HK-2 (cell line): Measurements from ENCODE around the gene DDB1.

Experiments
- DNase-seq: peaks from one replicate; pipeline ENCODE4 v3.0.0-alpha.2; 2018; ENCODE audit not compliant: unreplicated experiment

The DDB1 gene

DNA sequence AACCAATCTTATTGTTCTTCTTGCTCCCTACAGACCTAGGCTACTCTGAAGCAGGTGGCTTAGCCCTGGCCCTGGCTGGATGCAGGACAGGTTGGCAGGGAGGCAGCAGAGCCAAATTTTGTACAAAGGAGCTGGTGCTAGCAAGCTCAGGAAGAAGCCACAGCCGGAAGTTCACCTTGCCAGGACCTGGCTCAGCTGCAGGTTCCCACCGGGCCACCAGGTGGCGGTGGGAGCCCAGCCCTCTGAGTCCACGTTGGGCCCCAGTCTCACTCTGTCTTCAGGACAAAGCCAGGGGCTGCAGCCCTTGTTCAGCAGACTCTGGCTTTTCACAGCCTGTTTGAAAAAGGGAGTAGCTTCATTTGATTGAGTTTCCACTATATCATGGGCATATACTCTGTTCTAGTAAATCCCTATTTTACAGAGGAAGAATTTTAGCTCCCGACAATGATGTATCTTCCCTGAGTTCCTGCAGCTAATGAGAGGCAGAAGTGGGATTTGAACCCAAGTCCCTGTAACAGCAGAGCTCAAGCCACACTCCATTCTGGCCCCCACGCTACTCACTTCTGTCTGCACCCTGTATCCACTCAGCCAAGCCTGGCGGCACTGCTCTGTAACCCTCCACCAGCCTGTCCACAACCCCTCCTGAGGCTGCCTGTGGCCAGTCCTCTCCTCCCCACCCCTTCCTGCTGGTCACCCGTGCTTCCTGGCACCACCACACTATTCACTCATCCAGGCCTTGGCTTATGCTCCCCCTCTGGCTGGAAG, 3.4 kb upstream of the DDB1 start:
- DNase-seq, result peak; percentile 70

DNA sequence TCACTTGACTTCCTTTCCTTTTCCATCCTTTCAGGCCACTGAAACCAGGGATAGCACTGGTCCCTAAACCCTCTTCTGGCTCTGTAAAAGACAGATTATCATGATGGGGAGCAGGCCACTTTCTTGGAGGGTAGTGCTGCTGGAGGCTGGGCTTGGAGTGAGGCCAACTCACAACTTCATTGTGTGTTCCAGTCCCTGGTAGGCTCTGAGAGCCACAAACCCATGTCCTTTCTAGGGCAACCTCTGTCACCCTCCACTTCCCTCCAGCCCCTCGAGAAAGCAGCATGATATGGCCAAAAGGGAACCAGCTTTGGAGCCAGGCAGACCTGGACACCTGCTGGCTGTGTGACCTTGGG, 2.4 kb upstream of the DDB1 start:
- DNase-seq, result no peak

DNA sequence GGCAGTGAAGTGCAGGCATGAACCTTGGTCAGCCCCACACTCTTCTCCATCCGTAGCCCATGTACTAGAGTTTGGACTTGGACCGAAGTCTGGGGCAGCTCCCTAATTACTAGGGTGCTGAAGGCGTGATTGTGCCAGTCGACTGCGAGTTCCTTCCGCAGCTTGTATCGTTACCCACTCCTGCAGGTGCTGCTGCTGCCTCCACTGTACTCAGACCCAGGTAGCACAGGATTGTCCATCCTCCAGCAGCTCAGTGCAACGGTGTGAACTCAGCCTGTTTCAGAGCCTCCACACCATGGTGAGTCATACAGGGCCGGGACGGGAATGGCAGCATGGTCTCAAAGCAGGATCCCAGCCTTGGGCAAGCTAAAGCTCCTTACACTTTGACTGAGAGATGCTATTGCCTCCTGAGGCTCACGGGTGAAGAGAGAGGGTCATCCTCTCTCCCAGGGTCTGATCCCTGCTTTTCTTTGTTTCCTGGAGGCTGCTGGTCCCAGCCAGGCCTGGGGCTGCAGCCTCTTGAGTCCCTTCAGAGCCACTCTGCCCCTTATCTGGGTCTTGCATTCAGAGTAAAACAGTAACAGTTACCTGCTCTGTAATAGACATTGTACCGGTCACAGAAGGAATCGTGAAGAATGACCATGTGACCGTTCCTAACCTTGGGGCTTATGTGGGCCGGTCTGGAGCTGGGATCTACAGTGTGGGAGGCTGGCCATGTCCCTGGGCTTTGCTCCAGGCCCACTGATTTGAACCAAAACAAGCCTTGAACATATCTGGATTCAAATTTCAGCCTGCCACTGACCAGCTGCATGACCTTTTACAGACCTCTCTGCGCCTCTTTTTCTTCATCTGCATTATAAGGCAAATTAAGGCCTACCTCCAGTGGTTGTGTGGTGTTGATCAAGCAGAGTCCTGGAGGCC, 1.8 kb upstream of the DDB1 start:
- peak; percentile 18 for DNase-seq

DNA sequence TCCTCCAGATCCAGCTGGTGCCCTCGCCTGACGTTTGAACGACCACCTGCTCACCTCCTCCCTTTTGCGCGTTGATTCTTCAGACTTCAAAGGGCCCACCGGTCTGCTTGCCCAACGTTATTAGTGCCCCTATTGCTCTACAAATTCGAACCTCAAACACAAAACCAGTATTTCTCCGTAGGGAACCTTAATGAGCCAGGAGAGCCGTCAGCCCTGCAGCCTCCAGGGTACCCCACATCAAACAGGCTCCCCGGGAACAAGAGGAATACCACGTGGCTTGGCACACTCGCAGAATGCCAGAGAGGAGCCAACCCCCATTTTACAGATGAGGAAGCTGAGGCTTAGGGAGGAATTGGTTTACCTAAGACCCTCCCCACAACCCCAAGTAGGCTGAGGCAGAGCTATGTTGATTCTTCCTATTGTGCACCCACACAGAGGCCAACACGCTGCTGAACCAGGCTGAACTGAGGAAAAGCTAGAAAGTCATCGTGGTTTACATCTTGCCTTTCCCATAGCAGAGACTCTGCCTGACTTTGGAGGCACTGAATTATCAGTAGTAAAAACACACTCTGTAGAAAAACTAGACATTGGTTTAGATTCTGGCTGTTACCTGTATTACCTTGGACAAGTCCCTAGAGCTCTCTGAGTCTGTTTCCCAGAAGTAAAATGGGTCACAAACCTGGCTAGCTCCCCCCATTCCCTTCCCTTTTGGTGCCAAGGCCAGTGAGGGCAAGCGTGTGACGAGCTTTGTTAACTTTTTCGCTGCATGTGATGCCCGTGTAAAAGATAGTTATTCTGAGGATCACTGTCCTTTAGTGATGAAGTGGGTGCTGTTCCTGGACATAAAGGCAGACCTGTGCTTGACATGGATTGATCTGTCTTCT, 887 bp upstream of the DDB1 start:
- no peak for DNase-seq

DNA sequence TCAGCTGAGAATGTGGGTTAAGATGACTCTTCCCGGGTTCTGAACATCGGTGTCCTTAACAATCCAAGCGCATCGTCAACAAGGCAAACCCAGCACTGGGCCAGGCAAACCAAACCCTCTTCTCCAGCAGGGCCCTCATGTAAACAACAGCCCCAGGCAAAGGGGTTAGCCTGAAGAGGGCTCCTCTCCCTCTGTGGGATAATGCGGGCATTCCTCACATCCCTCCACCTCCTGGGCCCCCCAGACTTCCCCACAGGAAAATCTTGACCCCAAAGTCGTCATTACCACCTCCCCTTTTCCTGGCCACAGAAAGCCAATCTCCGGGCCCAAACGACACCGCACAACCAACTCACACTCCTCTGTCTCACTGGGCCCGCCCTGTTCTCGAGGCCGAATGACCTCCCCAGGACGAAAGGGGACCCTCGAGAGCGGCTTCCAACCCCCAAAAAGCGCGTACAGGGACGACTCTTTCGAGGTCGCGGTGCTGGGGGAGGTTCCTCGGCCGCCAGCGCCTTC, 566 bp downstream of the DDB1 start:
- DNase-seq, result no peak

DNA sequence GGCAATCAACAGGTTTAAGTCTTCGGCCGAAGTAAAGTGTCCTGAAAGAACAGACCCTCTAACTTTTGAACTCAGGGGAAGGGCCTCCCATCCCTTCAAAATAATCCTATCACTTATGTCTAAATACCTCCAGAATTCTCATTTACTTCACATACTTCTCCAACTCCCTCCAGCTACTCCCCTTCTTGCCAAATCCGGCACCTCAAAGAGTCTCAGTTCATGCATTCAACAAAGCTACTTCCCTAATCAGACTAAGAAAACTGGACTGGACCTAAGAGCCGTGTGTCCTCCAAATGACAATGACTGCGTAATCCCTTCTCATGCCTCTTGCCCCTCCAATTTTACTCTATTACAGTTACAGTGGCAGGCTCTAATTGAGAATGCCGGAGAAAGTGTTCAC, 1.3 kb downstream of the DDB1 start:
- no peak for DNase-seq

DNA sequence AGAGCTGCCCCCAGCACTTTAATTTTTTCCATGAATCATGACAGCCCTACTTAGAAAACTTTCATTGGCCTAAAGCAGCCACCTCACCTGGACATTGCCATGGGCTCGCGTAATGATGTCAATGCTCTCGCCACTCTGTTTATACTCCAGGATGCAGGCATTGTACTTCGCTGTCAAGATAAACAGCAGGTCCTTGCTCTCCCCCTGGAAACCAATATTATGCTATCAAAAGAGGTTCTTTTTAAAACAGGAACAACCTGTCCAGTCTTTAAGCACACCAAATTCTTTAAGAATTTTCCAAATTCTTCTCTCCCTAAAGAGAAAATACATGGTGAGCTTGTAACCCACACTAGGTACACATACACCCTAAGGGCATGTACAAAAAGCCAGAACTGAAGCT, 3.0 kb downstream of the DDB1 start:
- no peak for DNase-seq

DNA sequence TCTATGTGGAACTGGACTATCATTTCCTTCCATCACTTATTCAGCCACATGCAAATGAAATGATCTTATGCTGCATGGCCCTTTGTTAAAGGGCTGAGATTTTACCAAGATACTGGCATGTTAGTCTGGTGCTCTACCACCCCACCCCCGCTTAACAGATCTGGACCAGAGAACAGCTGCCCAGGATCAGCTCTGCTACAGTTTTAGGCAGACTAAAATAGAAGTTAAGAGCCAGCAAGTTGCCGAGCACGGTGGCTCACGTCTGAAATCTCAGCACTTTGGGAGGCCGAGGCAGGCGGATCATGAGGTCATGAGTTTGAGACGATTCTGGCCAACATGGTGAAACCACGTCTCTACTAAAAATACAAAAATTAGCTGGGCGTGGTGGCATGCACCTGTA, 4.6 kb downstream of the DDB1 start:
- no peak for DNase-seq

DNA sequence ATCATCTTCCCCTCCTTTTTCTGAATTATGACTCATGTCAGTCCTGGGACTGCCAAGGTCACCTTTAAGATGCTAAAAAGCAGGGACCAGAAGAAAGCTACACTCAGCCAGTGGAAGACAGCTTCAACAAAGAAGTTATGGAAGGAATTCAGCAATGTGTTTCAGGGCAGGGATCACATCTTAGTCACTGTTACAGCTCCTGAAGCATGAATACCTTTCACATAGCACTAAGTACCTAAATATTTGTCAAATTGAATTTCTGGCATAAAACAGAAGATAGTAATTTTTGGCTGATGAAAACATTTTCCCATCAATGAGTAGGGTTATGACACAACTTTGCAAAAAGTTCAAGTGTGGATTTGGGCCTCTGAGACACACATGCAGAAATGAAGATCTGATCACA, 5.2 kb downstream of the DDB1 start:
- no peak for DNase-seq

DNA sequence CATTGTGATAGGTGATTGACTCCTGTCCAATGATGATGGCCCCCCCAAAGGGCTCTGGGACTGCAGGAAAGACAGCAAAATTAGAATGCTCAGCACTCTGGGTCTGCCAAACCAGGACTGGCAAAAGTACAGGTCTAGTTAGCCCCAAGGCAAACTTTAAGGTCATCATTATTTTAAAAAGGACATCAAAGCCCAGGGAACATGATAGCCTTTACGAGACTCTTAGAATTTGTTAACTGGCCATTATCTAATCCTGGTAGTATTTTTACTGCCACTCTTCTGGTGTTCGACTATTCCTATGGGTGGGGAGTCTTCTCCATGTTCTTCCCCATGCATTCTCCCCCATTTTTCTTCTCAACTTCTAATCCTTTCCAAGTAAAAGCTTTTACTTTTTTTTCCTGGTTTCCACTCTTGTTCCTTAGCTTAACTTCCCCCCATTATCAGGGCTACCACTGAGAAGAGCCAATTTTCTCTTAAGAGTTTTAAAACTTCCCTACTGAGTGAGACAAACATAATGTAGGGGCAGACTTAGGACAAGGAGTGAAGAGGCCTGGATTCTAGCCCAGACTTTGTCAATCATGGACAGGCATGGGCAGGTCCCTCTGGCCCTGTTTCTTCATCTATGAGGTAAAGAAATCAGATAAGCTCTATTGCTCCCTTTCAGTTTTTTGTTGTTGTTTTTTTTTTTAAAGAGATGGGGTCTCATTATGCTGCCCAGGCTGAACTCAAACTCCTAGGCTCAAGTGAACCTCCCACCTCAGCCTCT, 7.1 kb downstream of the DDB1 start:
- no peak for DNase-seq

DNA sequence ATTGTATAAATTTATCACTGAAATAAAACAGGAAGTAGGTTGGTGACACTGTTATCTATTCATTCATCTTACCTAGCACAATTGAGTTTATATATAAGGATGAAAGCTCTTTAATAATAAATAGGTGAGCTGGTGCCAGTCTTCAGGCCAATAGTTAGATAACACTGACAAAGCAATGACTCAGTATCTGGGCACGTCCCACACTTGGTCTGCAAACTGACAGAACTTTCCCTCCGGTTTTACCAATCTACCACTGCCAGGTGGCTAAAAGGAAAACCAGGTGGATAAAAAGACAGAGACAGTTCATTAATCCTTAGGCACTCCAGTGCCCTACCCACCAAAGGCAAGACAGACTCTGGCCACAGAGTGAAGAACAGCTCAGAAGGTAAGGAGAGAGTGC, 17.6 kb downstream of the DDB1 start:
- DNase-seq, result no peak

DNA sequence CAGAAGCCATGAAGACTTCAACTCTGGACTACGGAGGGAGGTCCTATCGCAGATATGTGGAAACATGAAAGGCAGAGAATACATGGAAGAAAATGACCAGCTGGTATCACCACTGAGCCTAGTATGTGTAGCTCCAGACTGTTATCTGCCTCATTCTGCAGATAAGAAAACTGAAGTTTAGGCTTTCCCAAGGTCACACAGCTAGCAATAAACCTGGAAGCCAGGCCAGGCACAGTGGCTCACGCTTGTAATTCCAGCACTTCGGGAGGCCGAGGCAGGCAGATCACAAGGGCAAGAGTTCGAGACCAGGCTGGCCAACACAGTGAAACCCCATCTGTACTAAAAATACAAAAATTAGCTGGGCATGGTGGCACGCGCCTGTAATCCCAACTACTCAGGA, 22.2 kb downstream of the DDB1 start:
- no peak for DNase-seq

DNA sequence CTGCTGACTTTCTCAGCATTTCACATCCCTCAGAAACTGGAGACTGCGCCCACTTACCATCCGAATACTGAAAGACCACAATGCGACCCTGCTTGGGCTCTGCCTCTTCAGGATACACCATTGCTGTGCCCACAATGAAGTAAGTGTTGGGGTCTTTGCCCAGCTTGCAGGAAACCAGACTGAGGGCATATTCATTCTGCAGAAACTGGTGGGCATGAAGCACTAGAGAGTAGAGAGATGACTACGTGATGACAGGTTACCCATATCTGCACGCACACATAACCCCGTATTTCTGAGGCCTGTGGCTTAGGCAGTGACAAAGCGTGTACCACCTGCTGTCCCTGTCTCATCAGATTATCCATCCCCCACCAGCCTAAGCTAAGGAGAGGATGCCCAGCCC, 23.2 kb downstream of the DDB1 start:
- no peak for DNase-seq

DNA sequence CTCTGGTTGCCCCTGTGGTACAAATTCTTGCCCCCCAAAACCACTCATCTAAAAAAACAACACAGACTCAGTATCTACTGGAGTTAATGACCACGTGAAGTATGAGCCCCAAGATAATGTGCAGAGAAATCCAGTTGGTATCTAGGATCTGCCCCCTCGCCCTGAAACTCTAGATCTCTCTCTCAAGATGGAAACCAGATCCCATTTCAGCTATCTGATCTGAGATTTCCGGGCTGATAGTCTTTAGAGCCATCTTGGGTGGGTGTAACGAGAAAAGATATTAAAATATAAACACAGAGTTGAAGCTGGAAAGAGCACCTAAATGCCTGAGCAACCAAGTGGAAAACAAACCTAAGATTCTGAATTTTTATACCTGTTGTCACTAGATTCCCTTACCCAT, 23.8 kb downstream of the DDB1 start:
- no peak for DNase-seq

DNA sequence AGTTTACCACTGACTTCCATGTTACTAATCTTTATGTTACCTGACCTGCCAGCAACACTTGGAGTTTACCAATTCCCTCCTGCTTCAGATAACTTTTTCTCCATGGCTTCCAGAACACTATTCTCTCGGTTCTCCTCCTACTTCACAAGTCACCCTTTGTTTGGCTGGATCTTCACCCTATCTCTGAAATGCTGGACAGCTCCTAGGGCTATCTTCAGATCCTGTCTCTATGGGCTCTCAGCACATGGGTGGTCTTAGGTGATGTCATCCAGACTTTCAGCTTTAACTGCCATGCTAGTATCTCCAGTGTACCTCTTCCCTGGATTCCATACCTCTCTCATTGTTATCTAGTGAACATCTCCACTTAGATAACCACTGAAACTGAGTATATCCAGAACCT, 25.6 kb downstream of the DDB1 start:
- no peak for DNase-seq

DNA sequence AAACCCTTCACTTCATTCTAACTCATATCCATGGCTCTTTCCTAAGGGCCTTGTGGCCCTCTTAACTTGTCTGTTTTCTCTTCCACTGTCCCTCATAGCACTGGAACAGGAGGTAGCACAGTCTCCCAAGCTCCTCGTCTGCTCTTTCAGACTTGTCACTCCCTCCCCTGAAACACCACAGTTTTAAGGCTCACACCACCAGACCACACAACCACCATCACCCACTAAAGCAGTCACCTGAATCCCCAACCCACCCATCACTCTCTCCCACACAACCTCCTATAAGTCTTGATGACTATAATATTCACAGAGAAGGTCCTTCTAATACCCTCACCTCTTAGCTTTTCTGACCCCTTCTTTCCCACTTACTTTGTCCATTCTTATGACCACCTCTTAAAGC, 26.7 kb downstream of the DDB1 start:
- DNase-seq, result no peak

DNA sequence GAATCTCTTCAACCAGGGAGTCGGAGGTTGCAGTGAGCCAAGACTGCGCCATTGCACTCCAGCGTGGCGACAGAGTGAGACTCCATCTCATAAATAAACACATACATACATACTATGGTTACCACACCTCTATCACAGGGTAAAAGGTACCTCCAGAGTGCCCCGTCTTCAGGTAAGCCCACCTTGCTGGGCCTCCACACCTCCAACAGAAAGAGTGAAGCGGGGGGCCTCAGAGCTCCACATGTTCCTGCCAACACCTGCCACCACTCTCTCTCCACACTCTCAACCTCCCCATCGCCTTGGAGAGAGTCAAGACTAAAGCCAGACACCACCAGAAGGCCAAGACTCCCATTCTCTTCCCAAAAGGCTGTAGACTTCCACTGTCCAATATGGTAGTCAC, 27.5 kb downstream of the DDB1 start:
- no peak for DNase-seq

DNA sequence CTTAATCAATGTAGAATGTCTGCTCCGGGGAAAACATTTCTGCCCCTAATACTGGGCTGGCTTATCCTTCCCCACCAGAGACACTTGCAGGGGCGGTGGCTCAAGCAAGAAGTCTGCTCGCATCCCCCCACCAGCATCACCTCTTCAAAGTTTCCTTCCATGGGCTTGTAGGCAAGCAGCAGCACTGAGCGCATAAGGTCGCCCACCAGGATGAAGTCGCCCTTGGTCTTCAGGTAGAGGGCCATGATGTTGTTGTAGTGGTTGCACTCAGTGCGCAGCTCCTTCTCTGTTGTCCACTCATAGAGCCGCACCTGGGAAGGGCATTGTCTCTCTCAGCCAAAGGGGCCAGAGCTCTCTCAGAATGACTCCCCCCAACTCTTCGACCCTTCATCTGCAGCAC, 29.2 kb downstream of the DDB1 start:
- no peak for DNase-seq

DNA sequence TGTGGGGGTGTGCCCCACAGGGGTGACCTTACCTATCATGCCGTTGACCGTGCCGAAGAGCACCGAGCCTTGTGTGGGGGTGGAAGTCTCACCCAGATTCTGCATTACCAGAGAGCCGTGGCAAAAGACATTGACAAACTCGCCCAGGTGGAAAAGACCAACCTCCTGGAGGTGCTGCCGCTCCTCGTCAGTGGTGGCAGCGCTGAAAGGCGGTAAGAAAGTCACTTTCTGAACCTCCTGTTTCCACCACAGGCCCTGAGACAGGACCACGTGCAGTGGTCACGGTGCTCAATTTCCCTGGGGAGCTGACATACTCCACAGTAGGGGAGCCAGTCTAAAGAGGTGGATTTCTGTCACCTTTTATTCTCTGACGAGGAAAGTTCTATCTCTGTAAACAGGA, 30.4 kb downstream of the DDB1 start:
- DNase-seq, result no peak

DNA sequence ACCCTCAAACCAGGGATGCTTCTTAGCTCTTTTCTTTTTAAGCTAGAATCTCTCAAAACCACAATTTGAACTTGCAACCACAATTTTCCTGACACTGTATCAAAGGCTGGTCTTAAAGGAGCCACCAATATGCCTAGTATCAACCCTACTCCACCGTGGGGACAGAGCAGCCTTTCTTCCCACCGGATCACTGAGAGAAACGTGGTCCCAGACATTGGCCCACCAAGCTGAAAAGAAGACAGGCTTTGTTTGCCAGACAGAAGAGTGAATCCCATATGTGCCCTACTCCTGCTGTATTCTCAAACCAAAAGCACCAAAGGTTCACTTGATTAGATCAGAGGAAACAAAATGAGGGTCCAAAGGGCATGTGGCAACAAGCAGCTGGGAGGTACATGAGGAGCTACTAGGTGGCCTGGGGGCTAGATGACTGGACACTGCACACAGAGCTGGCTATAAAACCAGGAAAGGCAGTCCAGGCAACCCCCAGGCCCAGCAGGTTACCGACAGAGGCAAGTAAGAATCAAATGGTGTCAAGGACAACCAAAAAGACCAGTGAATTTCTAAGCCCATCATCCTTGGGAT, 34.2 kb downstream of the DDB1 start:
- DNase-seq, result no peak

DNA sequence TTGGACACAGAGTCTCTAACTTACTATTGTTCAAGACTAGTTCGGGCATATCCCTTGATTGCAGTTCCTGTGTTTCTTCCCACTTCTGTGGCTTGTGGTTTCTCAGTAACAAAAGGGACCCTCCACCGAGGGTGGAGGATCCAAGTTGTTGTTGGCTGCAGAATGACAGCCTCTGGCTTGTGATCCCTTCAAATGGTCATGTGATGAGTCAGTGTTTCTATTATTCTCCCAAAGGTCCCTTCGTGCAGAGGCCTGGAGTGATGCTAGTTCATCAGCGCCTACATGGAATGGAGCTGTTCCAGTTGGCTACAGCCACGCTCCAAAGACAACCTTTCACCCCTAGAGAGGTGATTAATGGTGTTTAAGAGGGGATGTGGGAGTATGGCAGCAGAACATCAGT, 35.2 kb downstream of the DDB1 start:
- peak; percentile 23 for DNase-seq
